Measurements from ENCODE around the gene TOMM22.

GRCh38 chr22:38710866-38711265, 29.1 kb downstream of the TOMM22 start:
- TF ChIP-seq CTCF (IDR thresholded peaks at IDR 0.05 in 8 of 11, conservative IDR thresholded peaks at IDR 0.05 in 3 of 11): no peak
- TF ChIP-seq POLR2A (IDR thresholded peaks at IDR 0.05): no peak
- no peak for TF ChIP-seq POLR2AphosphoS5 (IDR thresholded peaks at IDR 0.05)
